ENCODE measurements around the gene GLA. TPM values are rescaled to one million over a fixed set of nuclear protein-coding genes. Genes with fewer than 3 reads are reported as not detected.

Gene GLA
- total and polyA plus RNA-seq, 2 of the 4 experiments (the other 2 are of a cell fraction), result 27.9 to 38.7 TPM

- TF ChIP-seq MXI1 (IDR thresholded peaks at IDR 0.05; ENCODE audit: borderline replicate concordance, low read depth, low read length) (peak; percentile 76; the same call in 1 of the 2 replicates), NFE2L2 (IDR thresholded peaks at IDR 0.05; ENCODE audit: low read depth, low read length) (no peak)
Observed at GRCh38 chrX:101348452-101349192, 59.1 kb downstream of the GLA start, which contains the start of gene TIMM8A (continued).

- H4K8ac ChIP-seq (ENCODE audit: low read depth in 2 of 2, low read length in 2 of 2), result peak overlapping the region; percentile 39 to 63; a peak in 1 of 4 replicates
- H3K9ac ChIP-seq (ENCODE audit: low read depth, low read length), result peak overlapping the region; percentile 59
- H2AK5ac ChIP-seq (ENCODE audit: low read depth, low read length), result no peak overlapping the region
- WGBS, 2 experiments (ENCODE audit: extremely low coverage in 2 of 2, insufficient read length in 1 of 2), result 26% methylated on average over 3 of the region's 14 CpGs; no CpG with 5 or more reads in 1 of the 2 experiments
- H3K27me3 ChIP-seq (ENCODE audit: control insufficient read depth, insufficient read depth, low read length), result no peaks in the 10 kb centered on the region; the same call in 1 of the 2 replicates
- POLR2A ChIA-PET (ENCODE audit: unreplicated experiment), result no interaction called here
- dilution Hi-C loops (cut with HindIII; ENCODE audit: low sequenced_read_pairs, unreplicated experiment), result no loop called here
- peak overlapping the region; percentile 100 for H3K4me3 ChIP-seq (ENCODE audit: insufficient read depth, low read depth, low read length)
- in situ Hi-C loops (cut with MboI; ENCODE audit: low sequenced_read_pairs), result no loop called here
- no TSS peak for BruUV-seq (replicated peaks)
- CTCF ChIA-PET, result no interaction called here
- peak; percentile 74 for TF ChIP-seq CEBPB (IDR thresholded peaks at IDR 0.05; ENCODE audit: low read depth, low read length)
- no peak for TF ChIP-seq RFX5 (IDR thresholded peaks at IDR 0.05; ENCODE audit: low read depth, low read length)
- H3K14ac ChIP-seq (replicated peaks; ENCODE audit: low read depth, low read length), result no peak overlapping the region; the same call in 1 of the 2 replicates
- H3K23ac ChIP-seq (ENCODE audit: low read depth, low read length), result peak overlapping the region; percentile 52
- H3K4ac ChIP-seq (ENCODE audit: low read depth, low read length), result peak overlapping the region; percentile 39; the same call in 1 of the 2 replicates
- intact Hi-C loops (cut with micrococcal nuclease), result no loop called here
- H3K9me1 ChIP-seq (ENCODE audit: insufficient read depth, low read length), result no peaks in the 10 kb centered on the region
- H3K4me2 ChIP-seq (ENCODE audit: low read depth, low read length), result peak overlapping the region; percentile 90
- H4K5ac ChIP-seq (ENCODE audit: low read depth, low read length), result no peak overlapping the region
- H2BK120ac ChIP-seq (ENCODE audit: low read depth, low read length), result no peak overlapping the region
- H3K4me1 ChIP-seq (ENCODE audit: control insufficient read depth, insufficient read depth, low read length), result no peaks in the 10 kb centered on the region
- no peak overlapping the region for H2BK15ac ChIP-seq (ENCODE audit: low read depth, low read length)
- 0 out of 2 replicates have a peak, but pooled peaks cover 3% of the 10 kb centered on the region for H4K20me1 ChIP-seq (ENCODE audit: insufficient read depth, low read length)
- H3K79me1 ChIP-seq (ENCODE audit: low read depth in 1 of 2, low read length in 2 of 2), result no peaks in the 10 kb centered on the region; a peak in 1 of 4 replicates
- H3K18ac ChIP-seq (ENCODE audit: low read depth, low read length), result no peak overlapping the region
- no peak overlapping the region for H2BK20ac ChIP-seq (ENCODE audit: low read depth, low read length)
- no peaks in the 10 kb centered on the region for H3K9me3 ChIP-seq (ENCODE audit: control insufficient read depth, insufficient read depth, low read length)
- ATAC-seq (ENCODE audit: low read depth) (peak; percentile 47), DNase-seq (peak; percentile 5)
- H3K27ac ChIP-seq (ENCODE audit: insufficient read depth, low read length), result peak overlapping the region; percentile 62
- H3K56ac ChIP-seq (ENCODE audit: extremely low read depth, insufficient read depth, low read length), result peak overlapping the region; percentile 31; the same call in 1 of the 2 replicates
- peak overlapping the region; percentile 98 for H2AFZ ChIP-seq (replicated peaks; ENCODE audit: low read length, poor library complexity)
- no peak overlapping the region for H4K91ac ChIP-seq (ENCODE audit: insufficient read depth, low read depth, low read length)
- peak overlapping the region; percentile 74 for H2AK9ac ChIP-seq (replicated peaks; ENCODE audit: low read depth, low read length, poor library complexity)
- no peaks in the 10 kb centered on the region for H3K36me3 ChIP-seq (ENCODE audit: control insufficient read depth, insufficient read depth, low read length)
- no peak overlapping the region for H2BK5ac ChIP-seq (ENCODE audit: low read depth, low read length, poor library complexity, severe bottlenecking)
Observed at GRCh38 chrX:101347859-101348451, 59.8 kb downstream of the GLA start.

Other genes with a start within 250 kb of the GLA start
- 6.9 and 7.0 TPM in 2 replicates for gene DRP2, start 188.1 kb downstream of the GLA start, total RNA-seq (2012; rRNA removed)
- 6.4 and 7.9 TPM in 2 replicates for gene DRP2, start 188.1 kb downstream of the GLA start, polyA plus RNA-seq (2012; rRNA removed)
- 0.18 and 0.28 TPM in 2 replicates for gene TAF7L, start 116.6 kb downstream of the GLA start, total RNA-seq (2012; rRNA removed)
- gene TAF7L, start 116.6 kb downstream of the GLA start, polyA plus RNA-seq (2012; rRNA removed), result 0.22 TPM in 2 replicates
- 2.2 and 3.1 TPM in 2 replicates for gene TIMM8A, start 59.2 kb downstream of the GLA start, total RNA-seq (2012; rRNA removed)
- 10.3 and 11.6 TPM in 2 replicates for gene TIMM8A, start 59.2 kb downstream of the GLA start, polyA plus RNA-seq (2012; rRNA removed)
- gene BTK, start 21.7 kb downstream of the GLA start, total RNA-seq (2012; rRNA removed), result not detected in 2 replicates
- gene BTK, start 21.7 kb downstream of the GLA start, polyA plus RNA-seq (2012; rRNA removed), result not detected in 2 replicates
- 677 and 1,679 TPM in 2 replicates for gene RPL36A, start 16.9 kb downstream of the GLA start, total RNA-seq (2012; rRNA removed)
- 1,999 and 2,412 TPM in 2 replicates for gene RPL36A, start 16.9 kb downstream of the GLA start, polyA plus RNA-seq (2012; rRNA removed)
- gene HNRNPH2, start 297 bp upstream of the GLA start, total RNA-seq (2012; rRNA removed), result 54.3 and 95.3 TPM in 2 replicates
- 31.4 and 42.8 TPM in 2 replicates for gene HNRNPH2, start 297 bp upstream of the GLA start, polyA plus RNA-seq (2012; rRNA removed)
- gene ARMCX4, start 77.5 kb upstream of the GLA start, total RNA-seq (2012; rRNA removed), result 2.3 and 3.1 TPM in 2 replicates
- gene ARMCX4, start 77.5 kb upstream of the GLA start, polyA plus RNA-seq (2012; rRNA removed), result 3.3 and 4.2 TPM in 2 replicates
- 22.9 and 31.1 TPM in 2 replicates for gene ARMCX1, start 142.6 kb upstream of the GLA start, total RNA-seq (2012; rRNA removed)
- gene ARMCX1, start 142.6 kb upstream of the GLA start, polyA plus RNA-seq (2012; rRNA removed), result 13.6 and 14.2 TPM in 2 replicates
- 26.7 and 29.0 TPM in 2 replicates for gene ARMCX6, start 210.1 kb upstream of the GLA start, total RNA-seq (2012; rRNA removed)
- 77.4 and 81.3 TPM in 2 replicates for gene ARMCX6, start 210.1 kb upstream of the GLA start, polyA plus RNA-seq (2012; rRNA removed)
- 42.1 and 64.2 TPM in 2 replicates for gene ARMCX3, start 215.2 kb upstream of the GLA start, total RNA-seq (2012; rRNA removed)
- 35.3 and 48.5 TPM in 2 replicates for gene ARMCX3, start 215.2 kb upstream of the GLA start, polyA plus RNA-seq (2012; rRNA removed)